ENCODE measurements around the gene CEP83. TPM values are rescaled to one million over a fixed set of nuclear protein-coding genes. Genes with fewer than 3 reads are reported as not detected.

CEP83 gene
- total and polyA plus RNA-seq, 9 of the 15 experiments (the other 6 are each of a cell fraction or from before 2014, with no cell fraction given) = 5.3 to 40.5 (median 31.3) TPM

GRCh38 chr12:94498698-94499097 lies 39.0 kb upstream of the CEP83 start (continued):
- TF ChIP-seq TRIM25 (IDR thresholded peaks at IDR 0.05; ENCODE audit: borderline replicate concordance) (no peak), CLOCK (CRISPR knock-in tag; IDR thresholded peaks at IDR 0.05; ENCODE audit: borderline replicate concordance) (no peak), HDAC6 (IDR thresholded peaks at IDR 0.05; ENCODE audit: low read depth, low read length) (no peak), TGIF2 (CRISPR knock-in tag; IDR thresholded peaks at IDR 0.05) (no peak)

- H2AFZ ChIP-seq (ENCODE audit: low read depth, low read length) = no peak overlapping the region
- H3K9me3 ChIP-seq (replicated peaks; ENCODE audit: control insufficient read depth, insufficient read depth, low read depth, low read length) = no peaks in the 10 kb centered on the region
- peak in 1 of 2 experiments; percentile 51; a peak in 1 of 3 replicates for TF ChIP-seq CBX3 (IDR thresholded peaks at IDR 0.05; ENCODE audit: borderline replicate concordance in 1 of 2, low read length in 2 of 2)
- 0 out of 2 replicates have a peak, but pooled peaks have one; percentile 26 for TF ChIP-seq CBX5 (IDR thresholded peaks at IDR 0.05; ENCODE audit: borderline replicate concordance, low read depth)
- no peak for TF ChIP-seq STAG1 (CRISPR knock-in tag; IDR thresholded peaks at IDR 0.05; ENCODE audit: borderline replicate concordance)
- peak; percentile 57; the same call in 1 of the 2 replicates for TF ChIP-seq CEBPZ (IDR thresholded peaks at IDR 0.05; ENCODE audit: borderline replicate concordance, low read depth, low read length)
- ATAC-seq = no peak
- H4K20me1 ChIP-seq (replicated peaks; ENCODE audit: control insufficient read depth, insufficient read depth, low read length) = no peaks in the 10 kb centered on the region
- H3K9ac ChIP-seq (ENCODE audit: insufficient read depth in 1 of 2, low read depth in 2 of 2, low read length in 2 of 2) = no peak overlapping the region
- no peak overlapping the region for H3K4me3 ChIP-seq
- 2% methylated on average over 8 of the region's 8 CpGs for WGBS (ENCODE audit: insufficient coverage, low coverage, missing lambda C conversion rate)
- H3K9me1 ChIP-seq (ENCODE audit: control insufficient read depth, insufficient read depth, low read length) = no peaks in the 10 kb centered on the region
- H3K79me2 ChIP-seq (ENCODE audit: control insufficient read depth, insufficient read depth, low read length) = no peaks in the 10 kb centered on the region
- H3K36me3 ChIP-seq (ENCODE audit: control insufficient read depth, insufficient read depth, low read length) = no peaks in the 10 kb centered on the region
- ChIA-PET CTCF (ENCODE audit: low intra/inter-chr PET ratio) (no interaction called here), POLR2A (no interaction called here)
- BruUV-seq (replicated peaks) = no TSS peak
- 0 out of 5 replicates have a peak, but pooled peaks cover 0 to 6% of the 10 kb centered on the region in 2 experiments for H3K27me3 ChIP-seq (ENCODE audit: control insufficient read depth in 2 of 2, insufficient read depth in 2 of 2, low read length in 2 of 2)
- H3K4me2 ChIP-seq (ENCODE audit: insufficient read depth, low read length) = no peak overlapping the region
- no peak for FAIRE-seq
- no peaks in the 10 kb centered on the region for H3K4me1 ChIP-seq (replicated peaks in 1 of 2; ENCODE audit: control insufficient read depth in 2 of 2, insufficient read depth in 2 of 2, low read length in 2 of 2)
- in situ Hi-C loops (cut with MboI) (no loop called here), intact Hi-C loops (cut with micrococcal nuclease) (no loop called here)
- peak in 1 of 4 experiments; percentile 9 for DNase-seq (ENCODE audit: extremely low read depth in 1 of 4, low spot score in 3 of 4)
- no peak overlapping the region for H3K27ac ChIP-seq (ENCODE audit: extremely low read depth, low read depth, low read length)
These were observed 38.4 kb upstream of the CEP83 start for GRCh38 chr12:94498073-94498472.

All from K562 (cell line).